ENCODE results near the gene MEI4.
"Not testable (repeated sequence)": the region's sequence is repeated elsewhere in the genome, so short reads cannot be mapped to it uniquely, and the experiment has no call there.

The MEI4 gene

DNA sequence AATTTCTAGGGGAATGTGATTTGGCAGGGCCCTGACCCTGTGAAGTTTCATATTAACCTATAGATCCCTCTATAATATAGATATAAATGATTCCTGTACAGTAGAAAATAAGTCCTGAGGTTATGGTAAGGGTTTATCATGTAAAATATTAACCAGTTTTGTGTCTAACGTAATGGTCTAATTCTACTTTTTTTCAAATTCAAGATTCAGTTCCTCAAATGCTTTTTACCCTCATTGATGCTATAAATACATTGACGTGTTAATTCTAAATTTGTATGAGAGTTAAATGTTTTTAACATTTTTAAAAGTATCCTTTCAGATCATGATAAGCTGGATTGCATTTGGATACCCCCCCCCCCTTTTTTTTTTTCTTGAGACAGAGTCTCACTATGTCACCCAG lies 169.4 kb downstream of the MEI4 start:
- Histone ChIP-seq H3K9ac (ENCODE audit: low read depth, low read length, poor library complexity, severe bottlenecking) (no peak overlapping the region), H3K79me2 (ENCODE audit: insufficient read depth, low read length) (no peaks in the 10 kb centered on the region), H3K27me3 (ENCODE audit: insufficient read depth, low read length, poor library complexity, severe bottlenecking) (no peaks in the 10 kb centered on the region), H2AFZ (ENCODE audit: low read length) (no peak overlapping the region), H3K9me2 (replicated peaks; ENCODE audit: low read depth, low read length) (no peaks in the 10 kb centered on the region), H3K4me1 (ENCODE audit: insufficient read depth, low read length, poor library complexity, severe bottlenecking) (no peaks in the 10 kb centered on the region), H3F3A (ENCODE audit: low read depth) (no peaks in the 10 kb centered on the region), H3K36me3 (ENCODE audit: insufficient read depth, low read length) (no peaks in the 10 kb centered on the region), H4K20me1 (ENCODE audit: insufficient read depth, low read length, poor library complexity, severe bottlenecking) (no peaks in the 10 kb centered on the region), H3K4me2 (ENCODE audit: low read depth, low read length, poor library complexity, severe bottlenecking) (no peak overlapping the region), H3K9me3 (ENCODE audit: insufficient read depth, low read depth, low read length) (no peaks in the 10 kb centered on the region), H3K4me3 (ENCODE audit: low read length, poor library complexity, severe bottlenecking) (no peak overlapping the region)
- no peak for TF ChIP-seq EZH2phosphoT487 (IDR thresholded peaks at IDR 0.05; ENCODE audit: borderline replicate concordance)
- no peak for TF ChIP-seq CTCF (conservative IDR thresholded peaks at IDR 0.05; ENCODE audit: low read length)

DNA sequence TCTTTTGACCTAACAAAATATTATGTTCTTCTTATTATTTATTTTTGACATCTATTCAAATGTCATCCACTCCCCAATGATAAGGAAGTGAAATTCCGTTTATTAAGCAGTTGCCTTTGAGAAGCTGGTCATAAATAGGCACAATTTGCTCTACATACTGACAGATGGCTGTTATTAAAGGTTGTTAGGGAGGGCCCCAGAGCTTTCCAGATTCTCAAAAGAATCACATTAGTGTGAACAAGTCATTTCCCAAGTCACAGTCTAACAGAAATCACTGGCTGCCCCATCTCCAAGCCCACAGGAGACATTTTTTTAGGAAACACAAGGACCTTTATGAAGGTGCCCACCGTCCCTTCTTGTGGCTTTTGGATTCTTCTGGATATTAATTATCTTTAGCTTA lies 172.4 kb downstream of the MEI4 start:
- no peaks in the 10 kb centered on the region for H3K27me3 ChIP-seq (ENCODE audit: insufficient read depth, low read length, poor library complexity, severe bottlenecking)

GRCh38 chr6:77829736-77830135 lies 176.9 kb downstream of the MEI4 start:
- H3K4me3 ChIP-seq (ENCODE audit: low read length, poor library complexity, severe bottlenecking) = no peak overlapping the region
- no peak overlapping the region for H2AFZ ChIP-seq (ENCODE audit: low read length)
- H3K9me2 ChIP-seq (replicated peaks; ENCODE audit: low read depth, low read length) = no peaks in the 10 kb centered on the region
- H3K4me2 ChIP-seq (ENCODE audit: low read depth, low read length, poor library complexity, severe bottlenecking) = no peak overlapping the region
- no peaks in the 10 kb centered on the region for H3F3A ChIP-seq (ENCODE audit: low read depth)
- H3K36me3 ChIP-seq (ENCODE audit: insufficient read depth, low read length) = no peaks in the 10 kb centered on the region
- H3K27me3 ChIP-seq (ENCODE audit: insufficient read depth, low read length, poor library complexity, severe bottlenecking) = no peaks in the 10 kb centered on the region
- H4K20me1 ChIP-seq (ENCODE audit: insufficient read depth, low read length, poor library complexity, severe bottlenecking) = no peaks in the 10 kb centered on the region
- no peak overlapping the region for H3K9ac ChIP-seq (ENCODE audit: low read depth, low read length, poor library complexity, severe bottlenecking)
- TF ChIP-seq EZH2phosphoT487 (IDR thresholded peaks at IDR 0.05; ENCODE audit: borderline replicate concordance) = no peak
- no peak for TF ChIP-seq CTCF (conservative IDR thresholded peaks at IDR 0.05; ENCODE audit: low read length)
- no peaks in the 10 kb centered on the region for H3K9me3 ChIP-seq (ENCODE audit: insufficient read depth, low read depth, low read length)
- H3K4me1 ChIP-seq (ENCODE audit: insufficient read depth, low read length, poor library complexity, severe bottlenecking) = no peaks in the 10 kb centered on the region
- H3K79me2 ChIP-seq (ENCODE audit: insufficient read depth, low read length) = no peaks in the 10 kb centered on the region

More for the DNA sequence above, 172.4 kb downstream of the MEI4 start:
- Histone ChIP-seq H4K20me1 (ENCODE audit: insufficient read depth, low read length, poor library complexity, severe bottlenecking) (no peaks in the 10 kb centered on the region), H3K79me2 (ENCODE audit: insufficient read depth, low read length) (no peaks in the 10 kb centered on the region), H3K9ac (ENCODE audit: low read depth, low read length, poor library complexity, severe bottlenecking) (no peak overlapping the region), H3K4me3 (ENCODE audit: low read length, poor library complexity, severe bottlenecking) (no peak overlapping the region), H3K9me2 (replicated peaks; ENCODE audit: low read depth, low read length) (no peaks in the 10 kb centered on the region), H3F3A (ENCODE audit: low read depth) (no peaks in the 10 kb centered on the region), H3K9me3 (ENCODE audit: insufficient read depth, low read depth, low read length) (no peaks in the 10 kb centered on the region), H3K4me2 (ENCODE audit: low read depth, low read length, poor library complexity, severe bottlenecking) (no peak overlapping the region), H2AFZ (ENCODE audit: low read length) (no peak overlapping the region), H3K36me3 (ENCODE audit: insufficient read depth, low read length) (no peaks in the 10 kb centered on the region), H3K4me1 (ENCODE audit: insufficient read depth, low read length, poor library complexity, severe bottlenecking) (no peaks in the 10 kb centered on the region)
- TF ChIP-seq EZH2phosphoT487 (IDR thresholded peaks at IDR 0.05; ENCODE audit: borderline replicate concordance) = no peak
- TF ChIP-seq CTCF (conservative IDR thresholded peaks at IDR 0.05; ENCODE audit: low read length) = no peak

- H4K20me1 ChIP-seq (ENCODE audit: insufficient read depth, low read length, poor library complexity, severe bottlenecking); H3K4me3 ChIP-seq (ENCODE audit: low read length, poor library complexity, severe bottlenecking); H3F3A ChIP-seq (ENCODE audit: low read depth); H3K36me3 ChIP-seq (ENCODE audit: insufficient read depth, low read length); H3K9me2 ChIP-seq (replicated peaks; ENCODE audit: low read depth, low read length); H3K27me3 ChIP-seq (ENCODE audit: insufficient read depth, low read length, poor library complexity, severe bottlenecking); H3K9ac ChIP-seq (ENCODE audit: low read depth, low read length, poor library complexity, severe bottlenecking); H3K4me2 ChIP-seq (ENCODE audit: low read depth, low read length, poor library complexity, severe bottlenecking); H2AFZ ChIP-seq (ENCODE audit: low read length); H3K9me3 ChIP-seq (ENCODE audit: insufficient read depth, low read depth, low read length); H3K4me1 ChIP-seq (ENCODE audit: insufficient read depth, low read length, poor library complexity, severe bottlenecking); H3K79me2 ChIP-seq (ENCODE audit: insufficient read depth, low read length): not testable (repeated sequence)
These were observed 180.9 kb downstream of the MEI4 start for GRCh38 chr6:77833749-77834148.
